ENCODE data around the gene TVP23C. TPM values are rescaled to one million over a fixed set of nuclear protein-coding genes. Genes with fewer than 3 reads are reported as not detected.

The TVP23C gene
- total RNA-seq, 2 donors from 2014 or later = 30.7 to 73.2 TPM

- TF ChIP-seq, protein P1, sequence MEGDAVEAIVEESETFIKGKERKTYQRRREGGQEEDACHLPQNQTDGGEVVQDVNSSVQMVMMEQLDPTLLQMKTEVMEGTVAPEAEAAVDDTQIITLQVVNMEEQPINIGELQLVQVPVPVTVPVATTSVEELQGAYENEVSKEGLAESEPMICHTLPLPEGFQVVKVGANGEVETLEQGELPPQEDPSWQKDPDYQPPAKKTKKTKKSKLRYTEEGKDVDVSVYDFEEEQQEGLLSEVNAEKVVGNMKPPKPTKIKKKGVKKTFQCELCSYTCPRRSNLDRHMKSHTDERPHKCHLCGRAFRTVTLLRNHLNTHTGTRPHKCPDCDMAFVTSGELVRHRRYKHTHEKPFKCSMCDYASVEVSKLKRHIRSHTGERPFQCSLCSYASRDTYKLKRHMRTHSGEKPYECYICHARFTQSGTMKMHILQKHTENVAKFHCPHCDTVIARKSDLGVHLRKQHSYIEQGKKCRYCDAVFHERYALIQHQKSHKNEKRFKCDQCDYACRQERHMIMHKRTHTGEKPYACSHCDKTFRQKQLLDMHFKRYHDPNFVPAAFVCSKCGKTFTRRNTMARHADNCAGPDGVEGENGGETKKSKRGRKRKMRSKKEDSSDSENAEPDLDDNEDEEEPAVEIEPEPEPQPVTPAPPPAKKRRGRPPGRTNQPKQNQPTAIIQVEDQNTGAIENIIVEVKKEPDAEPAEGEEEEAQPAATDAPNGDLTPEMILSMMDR (conservative IDR thresholded peaks at IDR 0.05) = no peak
- peaks cover 4% of the 10 kb centered on the region for H3K4me1 ChIP-seq (ENCODE audit: control insufficient read depth, insufficient read depth, low read length)
- peaks cover 95% of the 10 kb centered on the region for H3K36me3 ChIP-seq (ENCODE audit: control insufficient read depth, insufficient read depth, low read length)
- H3K27ac ChIP-seq (ENCODE audit: low read depth, low read length) = no peak overlapping the region
- peaks cover 15% of the 10 kb centered on the region for H3K9me3 Mint-ChIP-seq
- no peak for DNase-seq
- H3K27me3 Mint-ChIP-seq (ENCODE audit: insufficient read depth) = no peaks in the 10 kb centered on the region
- no peaks in the 10 kb centered on the region for H3K27me3 ChIP-seq (ENCODE audit: control insufficient read depth, insufficient read depth, low read length, poor library complexity, severe bottlenecking)
- H3K4me1 Mint-ChIP-seq = peaks cover 13% of the 10 kb centered on the region
- H3K9ac ChIP-seq (ENCODE audit: extremely low read depth, low read length, poor library complexity, severe bottlenecking) = no peak overlapping the region
- peak overlapping the region; percentile 5 for H3K4me3 ChIP-seq (ENCODE audit: low read length)
- H3K9me3 ChIP-seq (ENCODE audit: control insufficient read depth, low read length) = peaks cover 25% of the 10 kb centered on the region
- WGBS, 2 experiments (ENCODE audit: insufficient coverage in 1 of 2, insufficient read length in 1 of 2) = 94% methylated on average over 4 of the region's 4 CpGs; no CpG with 5 or more reads in 1 of the 2 experiments
- no peak overlapping the region for H3K27ac Mint-ChIP-seq
- H3K4me3 Mint-ChIP-seq = no peak overlapping the region
- peaks cover 49% of the 10 kb centered on the region for H3K36me3 Mint-ChIP-seq (ENCODE audit: low read depth)
Observed at GRCh38 chr17:15453246-15453645, 110.0 kb downstream of the TVP23C start.

DNA sequence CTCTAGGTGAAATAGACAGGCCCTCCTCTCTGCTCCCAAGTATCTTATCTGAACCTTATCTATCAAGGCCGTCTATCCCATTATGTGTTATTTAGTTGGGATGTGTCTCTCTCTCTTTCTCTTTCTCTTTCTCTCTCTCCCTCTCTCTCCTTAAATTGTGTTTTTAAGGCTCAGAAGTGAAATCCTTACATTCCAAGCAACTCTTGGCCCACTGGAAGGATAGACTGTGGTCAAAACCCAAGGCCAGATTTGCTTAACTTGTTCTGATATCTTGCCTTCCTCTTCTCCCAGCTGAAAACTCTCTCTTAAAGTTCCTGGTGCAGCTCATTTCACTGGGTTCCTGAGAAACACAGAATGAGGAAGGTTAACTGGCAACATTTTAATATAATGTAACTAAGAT, 110.5 kb downstream of the TVP23C start:
- Mint-ChIP-seq H3K4me1 (peaks cover 13% of the 10 kb centered on the region), H3K9me3 (peaks cover 15% of the 10 kb centered on the region), H3K27me3 (ENCODE audit: insufficient read depth) (no peaks in the 10 kb centered on the region), H3K4me3 (no peak overlapping the region), H3K36me3 (ENCODE audit: low read depth) (peaks cover 46% of the 10 kb centered on the region), H3K27ac (no peak overlapping the region)
- no peak for DNase-seq
- Histone ChIP-seq H3K9me3 (ENCODE audit: control insufficient read depth, low read length) (peaks cover 25% of the 10 kb centered on the region), H3K27ac (ENCODE audit: low read depth, low read length) (no peak overlapping the region), H3K9ac (ENCODE audit: extremely low read depth, low read length, poor library complexity, severe bottlenecking) (no peak overlapping the region), H3K36me3 (ENCODE audit: control insufficient read depth, insufficient read depth, low read length) (peaks cover 94% of the 10 kb centered on the region), H3K4me3 (ENCODE audit: low read length) (peak overlapping the region; percentile 5), H3K4me1 (ENCODE audit: control insufficient read depth, insufficient read depth, low read length) (peaks cover 4% of the 10 kb centered on the region), H3K27me3 (ENCODE audit: control insufficient read depth, insufficient read depth, low read length, poor library complexity, severe bottlenecking) (no peaks in the 10 kb centered on the region)
- WGBS, 2 experiments (ENCODE audit: insufficient coverage in 1 of 2, insufficient read length in 1 of 2) = no CpG with 5 or more reads among the region's 1 CpG
- TF ChIP-seq, protein P1 (conservative IDR thresholded peaks at IDR 0.05) = no peak

Other genes starting within 250 kb of the TVP23C start
- gene TEKT3, start 221.9 kb downstream of the TVP23C start, total RNA-seq = 1 to 10 TPM; 1.1 to 1.6 TPM
- gene CDRT4, start 95.9 kb downstream of the TVP23C start, total RNA-seq = 10 to 100 TPM; 16.4 to 39.7 TPM
- gene FBXW10B, start 56.2 kb upstream of the TVP23C start, total RNA-seq = under 1 TPM in 1 of 2 donors, not detected in 1; 0.55 TPM
- gene TRIM16, start 120.8 kb upstream of the TVP23C start, total RNA-seq = 10 to 100 TPM; 19.4 to 34.6 TPM
- 10 to 100 TPM; 75.1 to 81.2 TPM for gene ZNF286A, start 136.3 kb upstream of the TVP23C start, total RNA-seq
- gene TBC1D26, start 168.8 kb upstream of the TVP23C start, total RNA-seq = 1 to 10 TPM; 3.4 to 5.3 TPM